ENCODE data around the gene MAML3.
A peak's percentile ranks its signal among the peaks of the same experiment; 100 is the strongest.

Gene MAML3

GRCh38 chr4:139763205-139763604 lies 390.8 kb downstream of the MAML3 start:
- TF ChIP-seq FOXM1 (IDR thresholded peaks at IDR 0.05; ENCODE audit: borderline replicate concordance, low read depth) (no peak), TEAD4 (IDR thresholded peaks at IDR 0.05) (no peak), REST (IDR thresholded peaks at IDR 0.05; ENCODE audit: low read depth) (no peak), CEBPB (IDR thresholded peaks at IDR 0.05) (no peak), EP300 (IDR thresholded peaks at IDR 0.05; ENCODE audit: borderline replicate concordance) (no peak), TAF1 (IDR thresholded peaks at IDR 0.05; ENCODE audit: low read depth) (no peak), CREB1 (IDR thresholded peaks at IDR 0.05; ENCODE audit: low read depth) (no peak)
- TF ChIP-seq, protein P1, sequence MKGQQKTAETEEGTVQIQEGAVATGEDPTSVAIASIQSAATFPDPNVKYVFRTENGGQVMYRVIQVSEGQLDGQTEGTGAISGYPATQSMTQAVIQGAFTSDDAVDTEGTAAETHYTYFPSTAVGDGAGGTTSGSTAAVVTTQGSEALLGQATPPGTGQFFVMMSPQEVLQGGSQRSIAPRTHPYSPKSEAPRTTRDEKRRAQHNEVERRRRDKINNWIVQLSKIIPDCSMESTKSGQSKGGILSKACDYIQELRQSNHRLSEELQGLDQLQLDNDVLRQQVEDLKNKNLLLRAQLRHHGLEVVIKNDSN (IDR thresholded peaks at IDR 0.05): no peak

DNA sequence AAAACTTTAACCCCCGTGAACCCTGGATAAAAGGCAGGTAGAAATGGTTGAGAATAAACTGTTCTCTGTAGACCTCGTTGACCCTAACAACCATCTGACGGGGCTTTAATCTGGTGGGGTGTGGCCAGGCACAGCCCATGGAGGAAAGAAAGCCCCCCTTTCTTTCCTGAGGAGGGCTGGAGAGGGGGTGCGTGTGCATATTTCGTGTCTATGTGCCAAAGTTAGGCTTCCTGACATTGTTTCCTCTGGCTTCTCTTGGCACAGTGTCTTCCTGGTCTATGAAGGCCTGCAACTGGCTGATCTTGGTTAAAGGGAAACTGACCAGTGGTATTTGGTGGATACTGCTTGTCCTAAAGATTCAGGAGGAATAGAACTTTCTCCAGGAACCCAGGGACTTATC lies 391.3 kb downstream of the MAML3 start:
- TF ChIP-seq EP300 (IDR thresholded peaks at IDR 0.05; ENCODE audit: borderline replicate concordance) (no peak), RAD21 (IDR thresholded peaks at IDR 0.05; ENCODE audit: low read depth) (no peak), TCF12 (IDR thresholded peaks at IDR 0.05; ENCODE audit: low read depth) (no peak), CEBPB (IDR thresholded peaks at IDR 0.05) (no peak), ZBTB7A (IDR thresholded peaks at IDR 0.05; ENCODE audit: low read depth) (no peak), EGR1 (IDR thresholded peaks at IDR 0.05) (no peak), CREB1 (IDR thresholded peaks at IDR 0.05; ENCODE audit: low read depth) (no peak), TAF1 (IDR thresholded peaks at IDR 0.05; ENCODE audit: low read depth) (no peak), YY1 (IDR thresholded peaks at IDR 0.05; ENCODE audit: low read depth) (no peak), FOXM1 (IDR thresholded peaks at IDR 0.05; ENCODE audit: borderline replicate concordance, low read depth) (no peak), REST (IDR thresholded peaks at IDR 0.05; ENCODE audit: low read depth) (no peak), NFIC (IDR thresholded peaks at IDR 0.05) (no peak), TEAD4 (IDR thresholded peaks at IDR 0.05) (no peak)
- TF ChIP-seq, protein P1 (IDR thresholded peaks at IDR 0.05): no peak
- TF ChIP-seq, protein P2, sequence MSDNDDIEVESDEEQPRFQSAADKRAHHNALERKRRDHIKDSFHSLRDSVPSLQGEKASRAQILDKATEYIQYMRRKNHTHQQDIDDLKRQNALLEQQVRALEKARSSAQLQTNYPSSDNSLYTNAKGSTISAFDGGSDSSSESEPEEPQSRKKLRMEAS (IDR thresholded peaks at IDR 0.05): no peak

DNA sequence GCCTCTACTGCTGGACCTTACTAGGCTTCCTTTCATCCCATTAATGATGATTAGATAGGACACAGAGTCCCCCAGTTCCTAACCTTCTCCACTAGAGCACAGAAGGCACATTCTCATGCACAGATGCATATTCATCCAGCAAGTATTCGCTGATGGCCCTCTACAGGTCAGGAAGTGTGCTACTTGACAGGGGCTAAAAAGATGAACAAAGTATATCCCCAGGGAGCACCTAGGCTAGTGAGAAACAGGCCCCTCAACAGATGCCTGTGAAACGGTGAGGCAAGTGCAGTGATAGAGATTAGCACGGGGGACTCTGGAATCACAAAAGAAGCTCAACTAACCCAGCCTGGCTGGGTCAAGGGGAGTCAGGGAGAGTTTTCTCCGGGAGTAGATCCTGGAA lies 392.5 kb downstream of the MAML3 start:
- TF ChIP-seq FOXM1 (IDR thresholded peaks at IDR 0.05; ENCODE audit: borderline replicate concordance, low read depth) (no peak), RAD21 (IDR thresholded peaks at IDR 0.05; ENCODE audit: low read depth) (peak; percentile 35)

DNA sequence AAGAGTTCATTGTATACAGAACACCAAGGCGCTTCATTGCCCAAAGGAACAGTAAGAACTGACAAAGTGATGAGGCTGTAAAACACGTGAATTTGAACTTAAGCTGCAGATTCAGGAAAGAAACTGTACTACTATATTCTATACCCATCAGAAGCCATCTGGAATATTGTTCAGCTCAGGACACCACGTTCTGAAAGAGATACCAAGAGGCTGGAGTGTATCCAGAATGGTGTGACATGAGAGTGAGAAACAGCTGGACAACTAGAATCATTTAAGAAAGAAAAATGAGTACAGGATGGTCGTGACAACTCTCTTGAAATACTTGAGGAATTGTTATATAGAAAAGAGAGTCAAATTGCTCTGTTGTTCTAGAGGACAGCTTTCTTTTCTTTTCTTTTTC lies 393.4 kb downstream of the MAML3 start:
- TF ChIP-seq TAF1 (IDR thresholded peaks at IDR 0.05; ENCODE audit: low read depth) (no peak), YY1 (IDR thresholded peaks at IDR 0.05; ENCODE audit: low read depth) (no peak), FOXM1 (IDR thresholded peaks at IDR 0.05; ENCODE audit: borderline replicate concordance, low read depth) (no peak), ZBTB7A (IDR thresholded peaks at IDR 0.05; ENCODE audit: low read depth) (no peak), TCF12 (IDR thresholded peaks at IDR 0.05; ENCODE audit: low read depth) (no peak), CEBPB (IDR thresholded peaks at IDR 0.05) (no peak), EP300 (IDR thresholded peaks at IDR 0.05; ENCODE audit: borderline replicate concordance) (no peak), RAD21 (IDR thresholded peaks at IDR 0.05; ENCODE audit: low read depth) (no peak), EGR1 (IDR thresholded peaks at IDR 0.05) (no peak), NFIC (IDR thresholded peaks at IDR 0.05) (no peak), REST (IDR thresholded peaks at IDR 0.05; ENCODE audit: low read depth) (no peak), TEAD4 (IDR thresholded peaks at IDR 0.05) (no peak), CREB1 (IDR thresholded peaks at IDR 0.05; ENCODE audit: low read depth) (no peak)
- TF ChIP-seq, protein P1 (IDR thresholded peaks at IDR 0.05): no peak
- TF ChIP-seq, protein P2 (IDR thresholded peaks at IDR 0.05): no peak

Data from Ishikawa (cell line).